Astrocyte (in vitro differentiated cells and primary cell): ENCODE results near the gene NFE2L1. TPM values are rescaled to one million over a fixed set of nuclear protein-coding genes. Genes with fewer than 3 reads are reported as not detected.

ENCODE experiments used
- DNase-seq: peaks from one replicate; pipeline ENCODE4 v3.0.0-alpha.2; 2010; ENCODE audit warnings: low read depth
- FAIRE-seq: peaks from 2 replicates; lab custom pipeline; 2011; peaks lifted over from hg19 to GRCh38; lab: Jason Lieb, UNC
- H2AFZ ChIP-seq: 2 replicates; pipeline ENCODE4 v1.6.0; 2012; ENCODE audit warnings: low read depth, low read length, inconsistent platforms
- H3K27ac ChIP-seq: 2 replicates; pipeline ENCODE4 v1.5.1; 2011; ENCODE audit warnings: low read depth, low read length, inconsistent platforms
- H3K27me3 ChIP-seq: 2 replicates; pipeline ENCODE4 v1.6.0; 2011; ENCODE audit warnings: low read length, inconsistent platforms; ENCODE audit not compliant: insufficient read depth
- H3K36me3 ChIP-seq: 2 replicates; pipeline ENCODE4 v1.5.1; 2011; ENCODE audit warnings: low read length, inconsistent platforms; ENCODE audit not compliant: insufficient read depth
- H3K4me1 ChIP-seq: 2 replicates; pipeline ENCODE4 v1.5.1; 2011; ENCODE audit warnings: low read length, inconsistent platforms; ENCODE audit not compliant: insufficient read depth
- H3K4me2 ChIP-seq: 2 replicates; pipeline ENCODE4 v1.6.0; 2012; ENCODE audit warnings: low read length, inconsistent platforms
- H3K4me3 ChIP-seq: 2 replicates; pipeline ENCODE4 v1.5.1; 2011; ENCODE audit warnings: low read depth, mild to moderate bottlenecking, low read length, inconsistent platforms; ENCODE audit not compliant: insufficient read depth
- H3K79me2 ChIP-seq: 2 replicates; pipeline ENCODE4 v1.6.0; 2012; ENCODE audit warnings: mild to moderate bottlenecking, low read length, inconsistent platforms; ENCODE audit not compliant: insufficient read depth
- H3K9ac ChIP-seq: 2 replicates; pipeline ENCODE4 v1.6.0; 2012; ENCODE audit warnings: mild to moderate bottlenecking, low read length, inconsistent platforms
- H3K9me3 ChIP-seq: 2 replicates; pipeline ENCODE4 v1.5.1; 2012; ENCODE audit warnings: low read depth, mild to moderate bottlenecking, low read length, inconsistent platforms; ENCODE audit not compliant: insufficient read depth
- H4K20me1 ChIP-seq: 2 replicates; pipeline ENCODE4 v1.6.0; 2012; ENCODE audit warnings: low read length, inconsistent platforms; ENCODE audit not compliant: insufficient read depth
- H3K27ac Mint-ChIP-seq: one replicate; pipeline ENCODE4 v1.8.0; 2021; ENCODE audit warnings: mild to moderate bottlenecking, mixed read lengths; ENCODE audit not compliant: unreplicated experiment
- H3K27me3 Mint-ChIP-seq: one replicate; pipeline ENCODE4 v1.8.0; 2021; ENCODE audit warnings: low read depth, mixed read lengths; ENCODE audit not compliant: unreplicated experiment
- H3K36me3 Mint-ChIP-seq: one replicate; pipeline ENCODE4 v1.8.0; 2021; ENCODE audit warnings: low read depth, mixed read lengths; ENCODE audit not compliant: unreplicated experiment
- H3K4me1 Mint-ChIP-seq: one replicate; pipeline ENCODE4 v1.8.0; 2021; ENCODE audit warnings: low read depth, mixed read lengths; ENCODE audit not compliant: unreplicated experiment
- H3K4me3 Mint-ChIP-seq: one replicate; pipeline ENCODE4 v1.8.0; 2021; ENCODE audit warnings: mild to moderate bottlenecking, moderate library complexity, mixed read lengths; ENCODE audit not compliant: unreplicated experiment
- H3K9me3 Mint-ChIP-seq: one replicate; pipeline ENCODE4 v1.8.0; 2021; ENCODE audit warnings: mild to moderate bottlenecking, mixed read lengths; ENCODE audit not compliant: unreplicated experiment
- EZH2 ChIP-seq: IDR thresholded peaks from 2 replicates; pipeline ENCODE4 v1.6.1; 2012; ENCODE audit warnings: mild to moderate bottlenecking, low read length, inconsistent platforms; ENCODE audit not compliant: insufficient read depth
- total RNA-seq: library from RNA; stranded (reverse); gene quantifications from 2 replicates; pipeline ENCODE4 v1.2.1, GENCODE V29; 2021
- TF ChIP-seq, protein P1 (sequence below): IDR thresholded peaks from 2 replicates; pipeline ENCODE4 v1.5.1; 2011; ENCODE audit warnings: low read depth, mild to moderate bottlenecking, inconsistent platforms, low read length, moderate library complexity; ENCODE audit not compliant: insufficient read depth

Gene NFE2L1
- total RNA-seq, 1 donor from 2014 or later = 344 TPM

DNA sequence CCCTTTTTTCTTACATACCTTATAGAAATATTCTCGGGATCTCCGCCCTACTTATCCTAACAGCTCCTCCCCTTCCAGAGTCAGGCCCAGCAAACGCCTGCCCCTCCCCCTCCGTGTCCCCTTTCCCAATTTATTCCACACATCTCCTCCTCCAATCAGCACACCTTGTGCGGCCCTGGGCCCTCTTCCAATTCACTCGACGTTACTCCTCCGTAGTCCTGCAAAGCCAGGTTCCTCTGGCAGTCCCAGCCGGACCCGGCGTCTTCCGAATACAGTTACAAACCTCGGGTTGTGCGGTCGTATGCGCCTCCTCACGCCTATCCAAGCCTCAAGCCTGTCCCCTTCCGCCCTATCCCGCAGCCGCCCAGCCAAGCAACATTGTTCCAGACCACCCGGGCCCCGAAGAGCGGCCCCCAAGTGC lies 52.4 kb downstream of the NFE2L1 start:
- H3K4me1 Mint-ChIP-seq = no peaks in the 10 kb centered on the region
- H3K9me3 Mint-ChIP-seq = no peaks in the 10 kb centered on the region
- H3K36me3 Mint-ChIP-seq = peaks cover under 1% of the 10 kb centered on the region
- Histone ChIP-seq H4K20me1 (peaks cover 43% of the 10 kb centered on the region), H2AFZ (peak overlapping the region; percentile 88), H3K27me3 (no peaks in the 10 kb centered on the region), H3K4me3 (peak overlapping the region; percentile 79), H3K79me2 (peaks cover 58% of the 10 kb centered on the region), H3K27ac (peak overlapping the region; percentile 84), H3K36me3 (peaks cover 3% of the 10 kb centered on the region), H3K9me3 (no peaks in the 10 kb centered on the region), H3K4me1 (peaks cover 6% of the 10 kb centered on the region), H3K9ac (peak overlapping the region; percentile 85), H3K4me2 (peak overlapping the region; percentile 85)
- peak overlapping the region; percentile 99 for H3K4me3 Mint-ChIP-seq
- H3K27me3 Mint-ChIP-seq = no peaks in the 10 kb centered on the region
- peak overlapping the region; percentile 28 for H3K27ac Mint-ChIP-seq
- FAIRE-seq = no peak
- DNase-seq = peak; percentile 53
- TF ChIP-seq, protein P1, sequence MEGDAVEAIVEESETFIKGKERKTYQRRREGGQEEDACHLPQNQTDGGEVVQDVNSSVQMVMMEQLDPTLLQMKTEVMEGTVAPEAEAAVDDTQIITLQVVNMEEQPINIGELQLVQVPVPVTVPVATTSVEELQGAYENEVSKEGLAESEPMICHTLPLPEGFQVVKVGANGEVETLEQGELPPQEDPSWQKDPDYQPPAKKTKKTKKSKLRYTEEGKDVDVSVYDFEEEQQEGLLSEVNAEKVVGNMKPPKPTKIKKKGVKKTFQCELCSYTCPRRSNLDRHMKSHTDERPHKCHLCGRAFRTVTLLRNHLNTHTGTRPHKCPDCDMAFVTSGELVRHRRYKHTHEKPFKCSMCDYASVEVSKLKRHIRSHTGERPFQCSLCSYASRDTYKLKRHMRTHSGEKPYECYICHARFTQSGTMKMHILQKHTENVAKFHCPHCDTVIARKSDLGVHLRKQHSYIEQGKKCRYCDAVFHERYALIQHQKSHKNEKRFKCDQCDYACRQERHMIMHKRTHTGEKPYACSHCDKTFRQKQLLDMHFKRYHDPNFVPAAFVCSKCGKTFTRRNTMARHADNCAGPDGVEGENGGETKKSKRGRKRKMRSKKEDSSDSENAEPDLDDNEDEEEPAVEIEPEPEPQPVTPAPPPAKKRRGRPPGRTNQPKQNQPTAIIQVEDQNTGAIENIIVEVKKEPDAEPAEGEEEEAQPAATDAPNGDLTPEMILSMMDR = no peak
- no peak for TF ChIP-seq EZH2

DNA sequence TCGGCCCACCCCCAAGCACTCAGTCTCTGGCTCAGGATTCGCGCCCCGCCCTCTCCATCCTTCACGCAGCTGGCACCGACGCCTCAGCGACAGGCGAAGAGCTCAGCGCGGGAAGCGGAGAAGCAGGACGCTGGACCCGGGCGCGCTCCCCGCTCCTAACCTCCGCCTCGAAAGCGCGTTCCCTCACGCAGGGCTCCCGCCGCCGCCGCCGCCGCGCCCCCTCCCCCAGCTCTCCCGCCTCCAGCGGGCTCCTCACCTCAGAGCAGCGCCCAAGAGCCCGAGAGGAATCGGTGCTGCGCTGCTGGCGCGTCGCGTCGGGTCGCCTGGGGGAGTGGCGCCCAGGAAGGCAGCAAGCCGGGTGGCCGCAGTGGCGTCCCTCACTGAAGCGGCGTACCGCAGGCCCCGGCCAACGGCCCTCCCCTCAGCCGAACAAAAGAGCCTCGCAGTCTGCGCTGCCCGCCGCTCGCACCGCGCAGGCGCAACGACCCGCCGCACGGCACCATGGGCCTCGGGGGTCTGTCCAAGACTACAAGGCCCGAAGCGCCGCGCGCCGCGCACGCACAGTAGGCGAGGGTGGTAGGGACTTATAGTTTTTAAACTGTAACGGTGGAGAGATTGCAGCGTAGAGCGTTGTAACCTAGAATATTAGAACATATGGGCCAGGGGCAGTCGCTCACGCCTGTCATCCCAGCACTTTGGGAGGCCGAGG lies 53.0 kb downstream of the NFE2L1 start, which contains the start of gene CBX1:
Gene CBX1, minus strand, starts transcription at position 467 of the 709 bp plus-strand sequence. CDS start 24,474 bp downstream, outside the sequence.
- peak within 1 kb of the TSS; percentile 84 for H3K27ac ChIP-seq
- TF ChIP-seq, protein P1 = no peak
- no peak for TF ChIP-seq EZH2
- peaks cover 52% of the 10 kb centered on the region for H3K79me2 ChIP-seq
- peak within 1 kb of the TSS; percentile 85 for H3K4me2 ChIP-seq
- peak within 1 kb of the TSS; percentile 88 for H2AFZ ChIP-seq
- H3K27ac Mint-ChIP-seq = peak within 1 kb of the TSS; percentile 35
- H3K9me3 ChIP-seq = no peaks in the 10 kb centered on the region
- H3K4me1 ChIP-seq = peaks cover 6% of the 10 kb centered on the region
- peak within 1 kb of the TSS; percentile 85 for H3K9ac ChIP-seq
- no peaks in the 10 kb centered on the region for H3K27me3 Mint-ChIP-seq
- H3K4me1 Mint-ChIP-seq = no peaks in the 10 kb centered on the region
- DNase-seq = peak; percentile 86
- peaks cover 37% of the 10 kb centered on the region for H4K20me1 ChIP-seq
- H3K36me3 ChIP-seq = no peaks in the 10 kb centered on the region
- FAIRE-seq = no peak
- no peaks in the 10 kb centered on the region for H3K36me3 Mint-ChIP-seq
- H3K4me3 ChIP-seq = peak within 1 kb of the TSS; percentile 79
- no peaks in the 10 kb centered on the region for H3K27me3 ChIP-seq
- no peaks in the 10 kb centered on the region for H3K9me3 Mint-ChIP-seq
- peak within 1 kb of the TSS; percentile 99 for H3K4me3 Mint-ChIP-seq
